C4-2B (cell line): ENCODE data around the gene ADSS1.

Experiments used
- ZFX ChIP-seq: fragments of 450-650 bp; IDR thresholded peaks from 2 replicates; pipeline ENCODE4 v1.6.1; 2017
- TF ChIP-seq, protein P1 (sequence below): fragments of 450-650 bp; conservative IDR thresholded peaks from 2 replicates; pipeline ENCODE4 v1.5.1; 2017; ENCODE audit warnings: mild to moderate bottlenecking

DNA sequence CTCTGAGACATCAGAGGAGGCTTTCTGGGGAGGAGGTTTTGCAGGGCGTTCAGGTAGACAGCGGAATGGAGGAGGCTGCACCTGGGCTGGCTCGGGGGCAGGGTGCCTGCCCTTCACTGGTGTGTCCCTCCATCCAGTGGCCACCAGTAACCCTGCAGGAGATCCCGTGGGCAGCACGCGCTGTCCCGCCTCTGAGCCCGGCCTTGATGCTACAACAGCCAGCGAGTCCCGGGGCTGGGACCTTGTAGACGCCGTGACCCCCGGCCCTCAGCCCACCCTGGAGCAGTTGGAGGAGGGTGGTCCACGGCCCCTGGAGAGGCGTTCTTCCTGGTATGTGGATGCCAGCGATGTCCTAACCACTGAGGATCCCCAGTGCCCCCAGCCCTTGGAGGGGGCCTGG, 10.0 kb upstream of the ADSS1 start:
- TF ChIP-seq, protein P1, sequence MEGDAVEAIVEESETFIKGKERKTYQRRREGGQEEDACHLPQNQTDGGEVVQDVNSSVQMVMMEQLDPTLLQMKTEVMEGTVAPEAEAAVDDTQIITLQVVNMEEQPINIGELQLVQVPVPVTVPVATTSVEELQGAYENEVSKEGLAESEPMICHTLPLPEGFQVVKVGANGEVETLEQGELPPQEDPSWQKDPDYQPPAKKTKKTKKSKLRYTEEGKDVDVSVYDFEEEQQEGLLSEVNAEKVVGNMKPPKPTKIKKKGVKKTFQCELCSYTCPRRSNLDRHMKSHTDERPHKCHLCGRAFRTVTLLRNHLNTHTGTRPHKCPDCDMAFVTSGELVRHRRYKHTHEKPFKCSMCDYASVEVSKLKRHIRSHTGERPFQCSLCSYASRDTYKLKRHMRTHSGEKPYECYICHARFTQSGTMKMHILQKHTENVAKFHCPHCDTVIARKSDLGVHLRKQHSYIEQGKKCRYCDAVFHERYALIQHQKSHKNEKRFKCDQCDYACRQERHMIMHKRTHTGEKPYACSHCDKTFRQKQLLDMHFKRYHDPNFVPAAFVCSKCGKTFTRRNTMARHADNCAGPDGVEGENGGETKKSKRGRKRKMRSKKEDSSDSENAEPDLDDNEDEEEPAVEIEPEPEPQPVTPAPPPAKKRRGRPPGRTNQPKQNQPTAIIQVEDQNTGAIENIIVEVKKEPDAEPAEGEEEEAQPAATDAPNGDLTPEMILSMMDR: no peak
- TF ChIP-seq ZFX: no peak
